Brain microvascular endothelial cell (primary cell): ENCODE measurements around the gene TMCC1.
"Not testable (repeated sequence)": the region's sequence is repeated elsewhere in the genome, so short reads cannot be mapped to it uniquely, and the experiment has no call there.

Experiments used
- DNase-seq: peaks from one replicate; pipeline ENCODE4 v3.0.0-alpha.2; 2020
- H3K27ac ChIP-seq: fragments of 250-450 bp; sonication (Bioruptor Pico); 2 replicates; pipeline ENCODE4 v1.5.1; 2020; ENCODE audit warnings: mild to moderate bottlenecking, moderate library complexity
- H3K27me3 ChIP-seq: fragments of 250-450 bp; sonication (Bioruptor Pico); replicated peaks from 2 replicates; pipeline ENCODE4 v1.5.1; 2020; ENCODE audit warnings: mild to moderate bottlenecking
- H3K36me3 ChIP-seq: fragments of 250-450 bp; sonication (Bioruptor Pico); replicated peaks from 2 replicates; pipeline ENCODE4 v1.5.1; 2020; ENCODE audit warnings: mild to moderate bottlenecking
- H3K4me3 ChIP-seq: 2 replicates; pipeline ENCODE4 v1.5.1; 2011; ENCODE audit warnings: low read depth, mild to moderate bottlenecking, control low read depth, low read length, moderate library complexity
- CTCF ChIP-seq: IDR thresholded peaks from 2 replicates; pipeline ENCODE4 v1.5.1; 2011; ENCODE audit warnings: low read depth, mild to moderate bottlenecking, moderate library complexity, low read length, control low read depth, inconsistent platforms; ENCODE audit errors: missing control alignments
- in situ Hi-C: cut with HindIII; loops from 2 replicates; pipeline ENCODE4 v1.10.0; 2017; ENCODE audit warnings: low sequenced_read_pairs, low pct_ligation_motif_present

The TMCC1 gene

GRCh38 chr3:129611812-129612533 is 281.5 kb downstream of the TMCC1 start:
- no peak for TF ChIP-seq CTCF
- DNase-seq: peak; percentile 69
- no peak overlapping the region for H3K4me3 ChIP-seq
- in situ Hi-C loops: no loop called here
- peak overlapping the region; percentile 31 for H3K27ac ChIP-seq
- H3K36me3 ChIP-seq: no peaks in the 10 kb centered on the region
- no peaks in the 10 kb centered on the region for H3K27me3 ChIP-seq

GRCh38 chr3:129611446-129611800 is 282.1 kb downstream of the TMCC1 start:
- no peak for TF ChIP-seq CTCF
- H3K36me3 ChIP-seq: no peaks in the 10 kb centered on the region
- no peak overlapping the region for H3K4me3 ChIP-seq
- peak overlapping the region; percentile 31 for H3K27ac ChIP-seq
- no peak for DNase-seq
- in situ Hi-C loops: no loop called here
- H3K27me3 ChIP-seq: no peaks in the 10 kb centered on the region

GRCh38 chr3:129610794-129611445 is 282.6 kb downstream of the TMCC1 start:
- H3K4me3 ChIP-seq, in situ Hi-C loops: not testable (repeated sequence)

GRCh38 chr3:129610276-129610675 is 283.2 kb downstream of the TMCC1 start:
- H3K36me3 ChIP-seq: no peaks in the 10 kb centered on the region
- in situ Hi-C loops: no loop called here
- DNase-seq: no peak
- no peak overlapping the region for H3K4me3 ChIP-seq
- H3K27me3 ChIP-seq: no peaks in the 10 kb centered on the region
- peak overlapping the region; percentile 18 for H3K27ac ChIP-seq
- TF ChIP-seq CTCF: no peak

More at GRCh38 chr3:129610794-129611445, 282.6 kb downstream of the TMCC1 start:
- H3K36me3 ChIP-seq, H3K27ac ChIP-seq, H3K27me3 ChIP-seq, DNase-seq: not testable (repeated sequence)

GRCh38 chr3:129609591-129610182 is 283.8 kb downstream of the TMCC1 start:
- DNase-seq: peak; percentile 75
- Histone ChIP-seq H3K27ac (peak overlapping the region; percentile 30), H3K36me3 (no peaks in the 10 kb centered on the region), H3K4me3 (no peak overlapping the region), H3K27me3 (no peaks in the 10 kb centered on the region)
- no peak for TF ChIP-seq CTCF
- in situ Hi-C loops: no loop called here

- in situ Hi-C loops: no loop called here
- no peak for TF ChIP-seq CTCF
- no peaks in the 10 kb centered on the region for H3K27me3 ChIP-seq
- H3K36me3 ChIP-seq: no peaks in the 10 kb centered on the region
- H3K4me3 ChIP-seq: no peak overlapping the region
- peak overlapping the region; percentile 30 for H3K27ac ChIP-seq
- DNase-seq: no peak
These were observed 284.4 kb downstream of the TMCC1 start for GRCh38 chr3:129608936-129609590.
